NCI-H69 (cell line): ENCODE results near the gene TAF4B.
A peak's percentile ranks its signal among the peaks of the same experiment; 100 is the strongest.
"Not testable (repeated sequence)": the region's sequence is repeated elsewhere in the genome, so short reads cannot be mapped to it uniquely, and the experiment has no call there.

Source experiments
- DNase-seq: peaks from one replicate; lab custom pipeline; 2025; lab: John Stamatoyannopoulos, UW

TAF4B gene

GRCh38 chr18:26233208-26233607 is 7.0 kb downstream of the TAF4B start:
- DNase-seq = peak; percentile 92

- not testable (repeated sequence) for DNase-seq
Observed at GRCh38 chr18:26237363-26237762, 11.1 kb downstream of the TAF4B start.

- DNase-seq = not testable (repeated sequence)
Observed at GRCh38 chr18:26238718-26239117, 12.5 kb downstream of the TAF4B start.

GRCh38 chr18:26242392-26242791 is 16.1 kb downstream of the TAF4B start:
- not testable (repeated sequence) for DNase-seq

GRCh38 chr18:26245434-26245833 is 19.2 kb downstream of the TAF4B start:
- not testable (repeated sequence) for DNase-seq

GRCh38 chr18:26252411-26252810 is 26.2 kb downstream of the TAF4B start:
- DNase-seq = no peak

- DNase-seq = not testable (repeated sequence)
Observed at GRCh38 chr18:26254808-26255207, 28.6 kb downstream of the TAF4B start.

GRCh38 chr18:26255695-26256622 is 29.7 kb downstream of the TAF4B start:
- no peak for DNase-seq

GRCh38 chr18:26258711-26259110 is 32.5 kb downstream of the TAF4B start:
- DNase-seq = no peak

GRCh38 chr18:26259416-26259815 is 33.2 kb downstream of the TAF4B start:
- not testable (repeated sequence) for DNase-seq

GRCh38 chr18:26262156-26262555 is 35.9 kb downstream of the TAF4B start:
- DNase-seq = no peak

- DNase-seq = no peak
Observed at GRCh38 chr18:26267357-26267930, 41.2 kb downstream of the TAF4B start.

GRCh38 chr18:26268454-26268853 is 42.2 kb downstream of the TAF4B start:
- no peak for DNase-seq

GRCh38 chr18:26271917-26272549 is 45.8 kb downstream of the TAF4B start:
- DNase-seq = no peak

- no peak for DNase-seq
Observed at GRCh38 chr18:26277374-26277773, 51.1 kb downstream of the TAF4B start.

- DNase-seq = no peak
Observed at GRCh38 chr18:26279428-26279827, 53.2 kb downstream of the TAF4B start.

- no peak for DNase-seq
Observed at GRCh38 chr18:26286008-26286407, 59.8 kb downstream of the TAF4B start.

- no peak for DNase-seq
Observed at GRCh38 chr18:26287644-26288043, 61.4 kb downstream of the TAF4B start.

- no peak for DNase-seq
Observed at GRCh38 chr18:26290385-26290784, 64.1 kb downstream of the TAF4B start.

GRCh38 chr18:26293982-26294381 is 67.7 kb downstream of the TAF4B start:
- no peak for DNase-seq

- no peak for DNase-seq
Observed at GRCh38 chr18:26298107-26298506, 71.9 kb downstream of the TAF4B start.

- no peak for DNase-seq
Observed at GRCh38 chr18:26301681-26302080, 75.4 kb downstream of the TAF4B start.

GRCh38 chr18:26303222-26303621 is 77.0 kb downstream of the TAF4B start:
- not testable (repeated sequence) for DNase-seq
